HFF-Myc (cell line): ENCODE results near the gene APPL2.

Source experiments
- DNase-seq: peaks from one replicate; pipeline ENCODE4 v3.0.0-alpha.2; 2011; ENCODE audit warnings: low read depth; ENCODE audit errors: extremely low read depth
- H3K4me3 ChIP-seq: replicated peaks from 2 replicates; pipeline ENCODE4 v1.5.1; 2011; ENCODE audit warnings: low read depth, mild to moderate bottlenecking, control low read depth, low read length
- CTCF ChIP-seq: IDR thresholded peaks from 2 replicates; pipeline ENCODE4 v1.5.1; 2012; ENCODE audit warnings: mild to moderate bottlenecking, low read depth, low read length, control low read depth; ENCODE audit errors: missing control alignments

APPL2 gene

DNA sequence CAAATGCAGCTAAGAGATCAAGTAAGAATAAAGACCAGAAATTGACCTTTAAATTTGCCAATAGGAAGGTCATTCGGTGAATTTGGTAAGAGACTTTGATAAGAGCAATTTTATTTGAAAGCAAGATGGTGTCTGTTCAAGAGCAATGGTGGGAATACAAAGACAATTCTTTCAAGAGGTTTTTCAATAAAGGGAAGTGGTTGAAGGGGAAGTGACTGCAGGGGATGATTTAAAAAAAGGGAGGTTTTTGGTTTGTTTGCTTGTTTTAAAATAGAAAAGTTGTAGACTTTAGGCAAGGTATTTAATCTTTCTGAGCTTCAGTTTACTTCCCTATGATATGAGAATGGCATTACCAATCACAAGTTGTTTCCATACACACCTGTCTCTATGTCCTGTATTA, 4.3 kb upstream of the APPL2 start:
- DNase-seq: no peak
- no peak overlapping the region for H3K4me3 ChIP-seq
- TF ChIP-seq CTCF: no peak

- no peak for DNase-seq
- H3K4me3 ChIP-seq: no peak overlapping the region
- no peak for TF ChIP-seq CTCF
These were observed 3.3 kb upstream of the APPL2 start for GRCh38 chr12:105239304-105239703.

GRCh38 chr12:105237666-105238065, 1.7 kb upstream of the APPL2 start:
- TF ChIP-seq CTCF: no peak
- no peak for DNase-seq
- H3K4me3 ChIP-seq: no peak overlapping the region

DNA sequence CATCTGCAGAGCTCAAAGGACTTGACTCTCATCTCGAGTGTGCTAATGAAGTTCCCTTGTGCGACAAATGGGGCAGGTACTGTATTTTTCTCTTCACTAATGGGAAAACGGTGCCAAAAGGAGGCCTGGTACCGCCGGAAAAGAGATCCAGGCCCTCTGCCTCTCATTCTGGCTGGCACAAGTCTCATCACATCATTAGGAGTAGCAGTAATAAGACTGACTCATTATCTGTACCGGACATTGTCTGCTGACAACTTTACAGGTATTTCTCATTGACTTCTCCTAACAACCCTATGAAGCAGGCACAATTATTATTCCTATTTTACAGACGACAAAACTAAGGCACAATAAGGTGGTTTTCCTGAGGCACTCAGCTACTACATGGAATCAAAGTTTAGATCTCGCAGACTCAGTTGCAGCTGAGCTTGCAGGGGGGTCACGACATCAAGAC, 668 bp downstream of the APPL2 start:
- DNase-seq: no peak
- TF ChIP-seq CTCF: no peak

DNA sequence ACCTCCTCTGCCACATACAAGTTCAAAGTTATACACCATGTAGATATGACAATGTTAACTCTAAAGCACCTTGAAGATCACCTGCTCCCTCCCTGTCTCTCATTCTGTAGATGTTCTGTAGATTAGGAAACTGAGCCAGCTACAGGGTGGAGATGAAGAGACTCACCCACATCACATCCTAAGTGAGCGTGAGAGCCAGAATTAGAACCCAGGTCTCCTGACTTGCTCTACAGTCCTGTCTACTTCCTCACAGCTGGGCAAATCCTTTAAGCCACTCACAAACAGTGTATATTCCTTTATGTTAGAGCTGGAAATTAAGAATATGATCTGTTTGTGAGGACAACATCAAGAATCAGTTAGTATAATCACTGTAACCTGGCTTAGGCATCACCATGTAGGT, 1.8 kb downstream of the APPL2 start:
- peak overlapping the region; percentile 69 for H3K4me3 ChIP-seq
- TF ChIP-seq CTCF: no peak
- DNase-seq: no peak

More for the DNA sequence above, 668 bp downstream of the APPL2 start:
- H3K4me3 ChIP-seq: peak overlapping the region; percentile 69

GRCh38 chr12:105233041-105233905, 2.7 kb downstream of the APPL2 start:
- no peak for DNase-seq
- peak overlapping the region; percentile 26 for H3K4me3 ChIP-seq
- no peak for TF ChIP-seq CTCF
